Body of pancreas (tissue), 4 donors: Measurements from ENCODE around the gene TMEM63A. TPM values are rescaled to one million over a fixed set of nuclear protein-coding genes. Genes with fewer than 3 reads are reported as not detected.

ENCODE experiments used
- ATAC-seq: fragments of 150-250 bp; one replicate; pipeline ENCODE4 v1.9.1; 2016
- DNase-seq, 4 donors: peaks; one replicate each; pipeline ENCODE4 v3.0.0-alpha.2; 2019
- H3K27ac ChIP-seq, 4 donors: fragments of 200-600 bp; sonication (generic); 1 replicate in 3 of 4; 2 replicates in 1 of 4; pipeline versions ENCODE4 v1.5.1 to v1.6.1; 2016 to 2019; ENCODE audit warnings: mild to moderate bottlenecking in 1 of 4, mixed read lengths in 1 of 4, moderate library complexity in 1 of 4
- H3K27me3 ChIP-seq, 2 donors: fragments of 200-600 bp; sonication (generic); one replicate each; pipeline ENCODE4 v1.6.0; 2016; ENCODE audit warnings: mild to moderate bottlenecking in 1 of 2
- H3K36me3 ChIP-seq, 2 donors: fragments of 200-600 bp; sonication (generic); replicated peaks in 1 of 2; 2 replicates each; pipeline ENCODE4 v1.5.1; 2016; ENCODE audit warnings: low read depth in 2 of 2; ENCODE audit not compliant: insufficient read depth in 1 of 2
- H3K4me1 ChIP-seq: fragments of 200-600 bp; sonication (generic); one replicate; pipeline ENCODE4 v1.6.0; 2016
- H3K4me3 ChIP-seq, 2 donors: fragments of 200-600 bp; sonication (generic); 1 replicate in 1 of 2; 2 replicates in 1 of 2; pipeline ENCODE4 v1.5.1; 2016 to 2019
- H3K9me3 ChIP-seq, 3 donors: fragments of 200-600 bp; sonication (generic); 1 replicate in 2 of 3; 2 replicates in 1 of 3; pipeline ENCODE4 v1.5.1; 2016
- CTCF ChIP-seq, 7 experiments: fragments of 450-650 bp in 4 of 7; fragments of 200-600 bp in 3 of 7; sonication (generic) in 3 of 7; IDR thresholded peaks; one replicate each; pipeline ENCODE4 v1.5.1; 2016 to 2019; ENCODE audit warnings: antibody characterized with exemption in 7 of 7
- POLR2A ChIP-seq, 3 donors: fragments of 450-650 bp; IDR thresholded peaks; one replicate each; pipeline ENCODE4 v1.6.1; 2016; ENCODE audit warnings: antibody characterized with exemption in 3 of 3, mild to moderate bottlenecking in 2 of 3
- WGBS, 2 donors: methylation state at CpG; one replicate each; pipeline ENCODE4 v1.1.5; 2017; 5-methylcytosine and 5-hydroxymethylcytosine counted together
- intact Hi-C: fragments of 100-400 bp; cut with DNase I; formaldehyde crosslinking; loops from one replicate; pipeline ENCODE4 v1.15.1; 2023
- total RNA-seq, 2 donors: library from RNA; depleted of rRNA; stranded (reverse); fragments of >200 nt; gene quantifications; one replicate each; pipeline ENCODE4 v1.1.0, GENCODE V29; 2016

TMEM63A gene
- total RNA-seq, 2 donors from 2014 or later = 129 to 217 TPM

GRCh38 chr1:225880222-225880588 is 2.0 kb downstream of the TMEM63A start:
- WGBS, 2 donors = 5 to 21% methylated on average over 2 of the region's 2 CpGs
- no peaks in the 10 kb centered on the region for H3K36me3 ChIP-seq
- no peaks in the 10 kb centered on the region for H3K9me3 ChIP-seq
- intact Hi-C loops = no loop called here
- H3K27me3 ChIP-seq = no peaks in the 10 kb centered on the region
- DNase-seq (peak in 3 of 4 donors; percentile 45 to 61 (median 53)), ATAC-seq (no peak)
- peak overlapping the region; percentile 95 to 98 (median 96) for H3K27ac ChIP-seq
- no peak overlapping the region for H3K4me3 ChIP-seq
- TF ChIP-seq CTCF (IDR thresholded peaks at IDR 0.05) (no peak), POLR2A (IDR thresholded peaks at IDR 0.05) (peak in 2 of 3 donors; percentile 6 to 35)
- peaks cover 71% of the 10 kb centered on the region for H3K4me1 ChIP-seq

DNA sequence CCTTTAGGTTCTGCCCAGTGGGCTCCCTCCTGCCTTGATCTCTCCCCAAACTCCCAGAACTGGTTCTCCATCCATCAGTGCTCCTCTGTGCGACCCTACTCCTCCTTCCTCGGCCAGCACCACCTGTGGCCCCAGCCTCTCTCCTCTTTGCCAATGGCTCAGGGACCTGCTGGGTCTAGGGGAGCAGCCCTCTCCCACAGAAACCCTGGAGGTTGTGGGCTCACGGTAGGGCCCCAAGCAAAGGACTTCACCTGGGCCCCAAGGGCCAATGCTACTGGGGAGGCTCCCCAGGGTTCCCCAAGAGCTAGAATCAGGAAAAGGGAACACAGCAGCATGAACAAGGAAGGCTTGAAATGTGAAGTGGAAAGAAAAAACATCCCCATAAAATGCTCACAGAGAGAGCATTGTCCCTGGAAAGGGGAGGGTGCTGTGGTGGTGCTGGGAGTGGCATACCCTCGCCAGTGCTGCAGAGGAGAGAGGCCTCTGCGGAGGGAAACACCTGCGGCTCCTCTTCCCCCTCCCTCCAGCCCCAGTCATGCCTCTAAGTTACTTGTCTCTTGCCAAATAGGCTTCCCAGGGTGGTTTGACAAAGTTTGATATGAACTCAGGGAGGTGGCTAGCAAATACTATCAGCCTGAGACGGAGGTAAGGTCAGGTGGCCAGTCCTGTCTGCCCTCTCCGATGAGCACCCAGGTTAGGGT is 2.5 kb downstream of the TMEM63A start:
- no peak overlapping the region for H3K4me3 ChIP-seq
- DNase-seq = peak; percentile 57 to 78 (median 70)
- no peaks in the 10 kb centered on the region for H3K9me3 ChIP-seq
- ATAC-seq = peak; percentile 18
- 25 to 32% methylated on average over 8 of the region's 8 CpGs for WGBS, 2 donors
- intact Hi-C loops = no loop called here
- H3K36me3 ChIP-seq = no peaks in the 10 kb centered on the region
- no peaks in the 10 kb centered on the region for H3K27me3 ChIP-seq
- no peak for TF ChIP-seq CTCF (IDR thresholded peaks at IDR 0.05)
- TF ChIP-seq POLR2A (IDR thresholded peaks at IDR 0.05) = peak in 2 of 3 donors; percentile 61 to 71
- H3K27ac ChIP-seq = peak overlapping the region; percentile 95 to 98 (median 96)
- H3K4me1 ChIP-seq = peaks cover 76% of the 10 kb centered on the region

- intact Hi-C loops = no loop called here
- no peak for TF ChIP-seq CTCF (IDR thresholded peaks at IDR 0.05)
- no peak for TF ChIP-seq POLR2A (IDR thresholded peaks at IDR 0.05)
- no peak for DNase-seq
- H3K27me3 ChIP-seq = no peaks in the 10 kb centered on the region
- 47 to 55% methylated on average over 4 of the region's 4 CpGs for WGBS, 2 donors
- H3K36me3 ChIP-seq = peaks cover 7 to 11% of the 10 kb centered on the region in 2 donors
- no peaks in the 10 kb centered on the region for H3K9me3 ChIP-seq
- peak overlapping the region; percentile 95 to 98 (median 96) for H3K27ac ChIP-seq
- ATAC-seq = no peak
- H3K4me3 ChIP-seq = no peak overlapping the region
- peaks cover 82% of the 10 kb centered on the region for H3K4me1 ChIP-seq
These were observed 3.9 kb downstream of the TMEM63A start for GRCh38 chr1:225878282-225878681.

DNA sequence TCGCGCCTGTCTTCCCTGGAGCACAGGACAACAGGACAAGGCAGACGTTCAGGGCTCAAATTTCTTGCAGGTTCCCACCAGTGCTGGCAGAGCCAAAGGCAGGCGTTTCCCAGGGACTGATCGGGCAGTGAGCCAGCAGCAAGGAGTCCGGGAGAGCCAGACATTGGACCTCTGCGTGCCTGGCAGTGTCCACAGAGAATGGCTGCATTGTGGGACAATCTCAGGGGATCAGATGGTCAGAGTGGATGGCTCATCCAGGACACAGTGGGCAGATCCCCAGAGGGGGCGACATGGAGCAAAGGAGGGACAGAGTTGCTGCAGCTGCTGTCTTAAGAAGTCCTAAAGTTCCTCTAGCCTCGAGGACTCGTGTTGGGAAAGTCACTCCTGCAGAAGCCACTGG is 4.6 kb downstream of the TMEM63A start:
- ATAC-seq (no peak), DNase-seq (peak; percentile 60 to 82 (median 70))
- Histone ChIP-seq H3K4me1 (peaks cover 79% of the 10 kb centered on the region), H3K27me3 (no peaks in the 10 kb centered on the region), H3K27ac (peak overlapping the region; percentile 95 to 98 (median 96)), H3K4me3 (no peak overlapping the region), H3K9me3 (no peaks in the 10 kb centered on the region), H3K36me3 (peaks cover 7 to 13% of the 10 kb centered on the region in 2 donors)
- intact Hi-C loops = no loop called here
- TF ChIP-seq CTCF (IDR thresholded peaks at IDR 0.05) = peak in 5 of 7 experiments; percentile 15 to 43 (median 31)
- TF ChIP-seq POLR2A (IDR thresholded peaks at IDR 0.05) = peak in 2 of 3 donors; percentile 17 to 30
- 13 to 30% methylated on average over 7 to 9 of the region's 10 CpGs for WGBS, 2 donors
